H9 (cell line): ENCODE data around the gene AIFM3. TPM values are rescaled to one million over a fixed set of nuclear protein-coding genes. Genes with fewer than 3 reads are reported as not detected.

ENCODE experiments used
- DNase-seq: peaks from one replicate; pipeline ENCODE4 v3.0.0-alpha.2; 2017
- H2AFZ ChIP-seq: one replicate; pipeline ENCODE4 v1.6.1; 2013; ENCODE audit warnings: mild to moderate bottlenecking, low read length, control low read depth, moderate library complexity
- H2AK5ac ChIP-seq: 2 replicates; pipeline ENCODE4 v1.6.1; 2013; ENCODE audit warnings: low read length, control low read depth, mixed read lengths; ENCODE audit not compliant: insufficient read length
- H2BK120ac ChIP-seq: one replicate; pipeline ENCODE4 v1.6.1; 2013; ENCODE audit warnings: low read depth, mild to moderate bottlenecking, low read length, control low read depth, inconsistent platforms; ENCODE audit not compliant: poor library complexity, severe bottlenecking
- H2BK12ac ChIP-seq: 2 replicates; pipeline ENCODE4 v1.6.1; 2013; ENCODE audit warnings: low read length, control low read depth, mixed read lengths, low read depth; ENCODE audit not compliant: insufficient read length
- H2BK15ac ChIP-seq: 2 replicates; pipeline ENCODE4 v1.6.1; 2013; ENCODE audit warnings: low read depth, low read length, control low read depth
- H2BK20ac ChIP-seq: one replicate; pipeline ENCODE4 v1.6.1; 2013; ENCODE audit warnings: low read depth, mild to moderate bottlenecking, low read length, control low read depth, inconsistent platforms; ENCODE audit not compliant: poor library complexity, severe bottlenecking
- H2BK5ac ChIP-seq: 2 replicates; pipeline ENCODE4 v1.6.1; 2013; ENCODE audit warnings: low read length, control low read depth, mixed read lengths; ENCODE audit not compliant: insufficient read length
- H3K14ac ChIP-seq: 2 replicates; pipeline ENCODE4 v1.6.1; 2013; ENCODE audit warnings: low read length, control low read depth; ENCODE audit not compliant: insufficient read depth
- H3K18ac ChIP-seq: 2 replicates; pipeline ENCODE4 v1.6.1; 2013; ENCODE audit warnings: low read depth, mild to moderate bottlenecking, mixed read lengths, low read length, control low read depth; ENCODE audit not compliant: insufficient read length
- H3K23ac ChIP-seq: 2 replicates; pipeline ENCODE4 v1.6.1; 2013; ENCODE audit warnings: low read length, control low read depth, mixed read lengths, low read depth; ENCODE audit not compliant: insufficient read length
- H3K23me2 ChIP-seq: 2 replicates; pipeline ENCODE4 v1.6.1; 2013; ENCODE audit warnings: low read depth, mild to moderate bottlenecking, mixed read lengths, low read length, control low read depth; ENCODE audit not compliant: insufficient read length, poor library complexity, severe bottlenecking
- H3K27ac ChIP-seq: 2 replicates; pipeline ENCODE4 v1.5.1; 2013; ENCODE audit warnings: low read length, control low read depth, mixed read lengths, low read depth; ENCODE audit not compliant: insufficient read length
- H3K27me3 ChIP-seq: 2 replicates; pipeline ENCODE4 v1.6.1; 2013; ENCODE audit warnings: low read length, control low read depth, inconsistent platforms; ENCODE audit not compliant: insufficient read depth
- H3K4ac ChIP-seq: 2 replicates; pipeline ENCODE4 v1.6.1; 2013; ENCODE audit warnings: low read depth, mild to moderate bottlenecking, control low read depth, inconsistent platforms, low read length, moderate library complexity
- H3K4me1 ChIP-seq: 2 replicates; pipeline ENCODE4 v1.6.1; 2013; ENCODE audit warnings: low read length, control low read depth, inconsistent platforms; ENCODE audit not compliant: insufficient read depth
- H3K4me2 ChIP-seq: 2 replicates; pipeline ENCODE4 v1.6.1; 2013; ENCODE audit warnings: low read length, control low read depth, mixed read lengths; ENCODE audit not compliant: insufficient read length, insufficient read depth
- H3K56ac ChIP-seq: 2 replicates; pipeline ENCODE4 v1.6.1; 2013; ENCODE audit warnings: low read depth, mild to moderate bottlenecking, mixed read lengths, low read length, control low read depth; ENCODE audit not compliant: insufficient read length
- H3K79me1 ChIP-seq: 2 replicates; pipeline ENCODE4 v1.6.1; 2013; ENCODE audit warnings: low read depth, mild to moderate bottlenecking, moderate library complexity, low read length, control low read depth, inconsistent platforms; ENCODE audit not compliant: insufficient read depth, poor library complexity, severe bottlenecking
- H3K79me2 ChIP-seq: 2 replicates; pipeline ENCODE4 v1.6.1; 2013; ENCODE audit warnings: low read length, control low read depth, inconsistent platforms; ENCODE audit not compliant: insufficient read depth
- H3K9ac ChIP-seq: 2 replicates; pipeline ENCODE4 v1.6.1; 2013; ENCODE audit warnings: low read length, control low read depth, mixed read lengths; ENCODE audit not compliant: insufficient read length; ENCODE audit errors: extremely low read depth
- H3K9me3 ChIP-seq: one replicate; pipeline ENCODE4 v1.6.1; 2013; ENCODE audit warnings: low read depth, low read length, inconsistent platforms; ENCODE audit not compliant: control insufficient read depth
- H3T11ph ChIP-seq: one replicate; pipeline ENCODE4 v1.6.1; 2013; ENCODE audit warnings: mild to moderate bottlenecking, low read length, control low read depth, inconsistent platforms
- H4K20me1 ChIP-seq: one replicate; pipeline ENCODE4 v1.6.1; 2013; ENCODE audit not compliant: control insufficient read depth, insufficient read length, insufficient read depth
- H4K5ac ChIP-seq: 2 replicates; pipeline ENCODE4 v1.6.1; 2013; ENCODE audit warnings: low read depth, mild to moderate bottlenecking, mixed read lengths, low read length, control low read depth; ENCODE audit not compliant: insufficient read length
- H4K8ac ChIP-seq: replicated peaks from 2 replicates; pipeline ENCODE4 v1.6.1; 2013; ENCODE audit warnings: low read length, control low read depth, mixed read lengths, low read depth; ENCODE audit not compliant: insufficient read length
- H4K91ac ChIP-seq: 2 replicates; pipeline ENCODE4 v1.6.1; 2013; ENCODE audit warnings: low read depth, mild to moderate bottlenecking, moderate library complexity, mixed read lengths, low read length, control low read depth; ENCODE audit not compliant: insufficient read length
- H3K27ac Mint-ChIP-seq, 3 experiments: 2 replicates in 2 of 3; 3 replicates in 1 of 3; pipeline ENCODE4 v1.8.0; 2020 to 2021; ENCODE audit warnings: mixed read lengths in 3 of 3, mild to moderate bottlenecking in 1 of 3, moderate library complexity in 1 of 3
- H3K27me3 Mint-ChIP-seq: 2 replicates; pipeline ENCODE4 v1.8.0; 2021; ENCODE audit warnings: low read depth, mild to moderate bottlenecking, moderate library complexity, mixed read lengths
- H3K36me3 Mint-ChIP-seq, 3 experiments: 2 replicates in 2 of 3; 3 replicates in 1 of 3; pipeline ENCODE4 v1.8.0; 2020 to 2021; ENCODE audit warnings: low read depth in 3 of 3, mixed read lengths in 3 of 3; ENCODE audit not compliant: insufficient read depth in 1 of 3
- H3K4me1 Mint-ChIP-seq, 2 experiments: 2 replicates each; pipeline ENCODE4 v1.8.0; 2020; ENCODE audit warnings: mixed read lengths in 2 of 2
- H3K4me3 Mint-ChIP-seq, 2 experiments: 2 replicates in 1 of 2; 3 replicates in 1 of 2; pipeline ENCODE4 v1.8.0; 2020 to 2021; ENCODE audit warnings: mild to moderate bottlenecking in 2 of 2, mixed read lengths in 2 of 2, moderate library complexity in 1 of 2
- H3K9me3 Mint-ChIP-seq, 2 experiments: 2 replicates in 1 of 2; 3 replicates in 1 of 2; pipeline ENCODE4 v1.8.0; 2020; ENCODE audit warnings: mild to moderate bottlenecking in 2 of 2, mixed read lengths in 2 of 2, moderate library complexity in 1 of 2
- WGBS: extraction: QIAGEN DNeasy Blood & Tissue Kit; methylation state at CpG from one replicate; pipeline ENCODE4 v1.1.7; 2013; ENCODE audit warnings: missing lambda C conversion rate, low lambda C conversion rate, mixed read lengths; ENCODE audit not compliant: insufficient read length; ENCODE audit errors: extremely low coverage; 5-methylcytosine and 5-hydroxymethylcytosine counted together
- total RNA-seq: library from RNA; stranded (reverse); gene quantifications from 2 replicates; pipeline ENCODE4 v1.2.1, GENCODE V29; 2021
- TF ChIP-seq, protein P1 (sequence below): fragments of 200-600 bp; sonication (generic); conservative IDR thresholded peaks from 3 replicates; pipeline ENCODE4 v1.8.0; 2021; ENCODE audit warnings: antibody characterized with exemption, mild to moderate bottlenecking

AIFM3 gene
- total RNA-seq, 1 experiment from 2014 or later, result 1.9 TPM

DNA sequence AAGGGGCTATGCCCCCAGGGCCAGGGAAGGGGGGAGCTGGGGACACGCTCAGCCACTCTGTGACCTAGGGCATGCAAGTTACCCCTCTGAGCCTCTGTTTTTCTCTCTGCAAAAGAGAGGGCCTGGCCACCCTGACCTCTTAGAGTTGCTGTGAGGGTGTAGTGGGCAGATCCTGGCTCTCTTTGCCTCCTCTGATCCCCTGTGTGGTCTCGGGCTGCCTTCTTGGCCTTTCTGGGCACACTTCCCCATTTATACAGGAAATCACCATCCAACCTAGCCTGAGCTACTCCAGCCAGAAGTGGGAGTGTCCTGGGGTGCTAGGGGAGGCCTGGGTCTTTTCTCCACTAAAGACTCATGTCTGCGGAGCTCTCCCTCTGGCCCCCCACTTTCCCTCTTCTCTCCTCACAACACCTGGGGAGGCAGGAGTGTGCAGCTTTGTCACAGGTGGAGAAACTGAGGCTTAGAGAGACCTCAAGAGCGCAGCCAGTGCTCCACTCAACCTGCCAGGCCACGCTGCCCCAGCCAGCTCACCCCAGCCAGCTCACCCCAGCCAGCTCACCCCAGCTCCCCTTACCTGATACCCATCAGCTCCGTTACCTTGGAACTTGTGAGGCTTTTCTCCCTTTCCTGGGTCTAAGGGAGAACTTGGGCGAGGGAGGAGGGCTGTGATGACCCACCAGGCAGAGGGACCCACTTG lies 1.4 kb downstream of the AIFM3 start:
- no peaks in the 10 kb centered on the region for H3K23me2 ChIP-seq
- H2BK120ac ChIP-seq, result no peak overlapping the region
- H3K4ac ChIP-seq, result no peak overlapping the region
- Mint-ChIP-seq H3K4me3 (no peak overlapping the region; a peak in 1 of 5 replicates), H3K9me3 (no peaks in the 10 kb centered on the region; a peak in 1 of 5 replicates), H3K36me3 (no peaks in the 10 kb centered on the region; a peak in 1 of 7 replicates), H3K27ac (no peak overlapping the region), H3K27me3 (peaks cover 91% of the 10 kb centered on the region), H3K4me1 (peaks cover 23 to 36% of the 10 kb centered on the region in 2 experiments)
- no peak overlapping the region for H3T11ph ChIP-seq
- no peak overlapping the region for H3K9ac ChIP-seq
- no peaks in the 10 kb centered on the region for H4K20me1 ChIP-seq
- H3K4me1 ChIP-seq, result no peaks in the 10 kb centered on the region; the same call in 1 of the 2 replicates
- no peak overlapping the region for H4K5ac ChIP-seq
- H2AFZ ChIP-seq, result no peak overlapping the region
- no CpG with 5 or more reads among the region's 7 CpGs for WGBS
- H3K79me2 ChIP-seq, result no peaks in the 10 kb centered on the region
- TF ChIP-seq, protein P1, sequence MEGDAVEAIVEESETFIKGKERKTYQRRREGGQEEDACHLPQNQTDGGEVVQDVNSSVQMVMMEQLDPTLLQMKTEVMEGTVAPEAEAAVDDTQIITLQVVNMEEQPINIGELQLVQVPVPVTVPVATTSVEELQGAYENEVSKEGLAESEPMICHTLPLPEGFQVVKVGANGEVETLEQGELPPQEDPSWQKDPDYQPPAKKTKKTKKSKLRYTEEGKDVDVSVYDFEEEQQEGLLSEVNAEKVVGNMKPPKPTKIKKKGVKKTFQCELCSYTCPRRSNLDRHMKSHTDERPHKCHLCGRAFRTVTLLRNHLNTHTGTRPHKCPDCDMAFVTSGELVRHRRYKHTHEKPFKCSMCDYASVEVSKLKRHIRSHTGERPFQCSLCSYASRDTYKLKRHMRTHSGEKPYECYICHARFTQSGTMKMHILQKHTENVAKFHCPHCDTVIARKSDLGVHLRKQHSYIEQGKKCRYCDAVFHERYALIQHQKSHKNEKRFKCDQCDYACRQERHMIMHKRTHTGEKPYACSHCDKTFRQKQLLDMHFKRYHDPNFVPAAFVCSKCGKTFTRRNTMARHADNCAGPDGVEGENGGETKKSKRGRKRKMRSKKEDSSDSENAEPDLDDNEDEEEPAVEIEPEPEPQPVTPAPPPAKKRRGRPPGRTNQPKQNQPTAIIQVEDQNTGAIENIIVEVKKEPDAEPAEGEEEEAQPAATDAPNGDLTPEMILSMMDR, result no peak
- no peak overlapping the region for H3K23ac ChIP-seq
- H2BK5ac ChIP-seq, result no peak overlapping the region
- no peak overlapping the region for H3K14ac ChIP-seq
- no peak overlapping the region for H3K18ac ChIP-seq
- H3K79me1 ChIP-seq, result no peaks in the 10 kb centered on the region
- H3K56ac ChIP-seq, result no peak overlapping the region
- no peak overlapping the region for H2BK12ac ChIP-seq
- no peak overlapping the region for H3K4me2 ChIP-seq
- H3K27me3 ChIP-seq, result peaks cover 29% of the 10 kb centered on the region; the same call in 1 of the 2 replicates
- H4K8ac ChIP-seq, result no peak overlapping the region
- no peak overlapping the region for H2AK5ac ChIP-seq
- no peak overlapping the region for H2BK20ac ChIP-seq
- H3K9me3 ChIP-seq, result no peaks in the 10 kb centered on the region
- DNase-seq, result no peak
- H2BK15ac ChIP-seq, result no peak overlapping the region
- no peak overlapping the region for H4K91ac ChIP-seq
- H3K27ac ChIP-seq, result no peak overlapping the region
